Stimulated activated naive CD8-positive, alpha-beta T cell treated with anti-CD3 and anti-CD28 coated beads, Interleukin-15, Interleukin-2, amounts not matched to agents 100 ng/mL and 50 ng/mL, for 24 hours (primary cell): ENCODE results near the gene GDAP1L1.
"Not testable (repeated sequence)": the region's sequence is repeated elsewhere in the genome, so short reads cannot be mapped to it uniquely, and the experiment has no call there.

Experiments used
- H3K27ac Mint-ChIP-seq: one replicate; pipeline ENCODE4 v1.8.0; 2021; ENCODE audit warnings: mild to moderate bottlenecking, mixed read lengths
- H3K27me3 Mint-ChIP-seq: one replicate; pipeline ENCODE4 v1.8.0; 2021; ENCODE audit warnings: mixed read lengths
- H3K36me3 Mint-ChIP-seq: one replicate; pipeline ENCODE4 v1.8.0; 2021; ENCODE audit warnings: low read depth, mixed read lengths
- H3K4me1 Mint-ChIP-seq: one replicate; pipeline ENCODE4 v1.8.0; 2021; ENCODE audit warnings: low read depth, mixed read lengths
- H3K4me3 Mint-ChIP-seq: one replicate; pipeline ENCODE4 v1.8.0; 2021; ENCODE audit warnings: mild to moderate bottlenecking, mixed read lengths
- H3K9me3 Mint-ChIP-seq: one replicate; pipeline ENCODE4 v1.8.0; 2021; ENCODE audit warnings: mixed read lengths

The GDAP1L1 gene

DNA sequence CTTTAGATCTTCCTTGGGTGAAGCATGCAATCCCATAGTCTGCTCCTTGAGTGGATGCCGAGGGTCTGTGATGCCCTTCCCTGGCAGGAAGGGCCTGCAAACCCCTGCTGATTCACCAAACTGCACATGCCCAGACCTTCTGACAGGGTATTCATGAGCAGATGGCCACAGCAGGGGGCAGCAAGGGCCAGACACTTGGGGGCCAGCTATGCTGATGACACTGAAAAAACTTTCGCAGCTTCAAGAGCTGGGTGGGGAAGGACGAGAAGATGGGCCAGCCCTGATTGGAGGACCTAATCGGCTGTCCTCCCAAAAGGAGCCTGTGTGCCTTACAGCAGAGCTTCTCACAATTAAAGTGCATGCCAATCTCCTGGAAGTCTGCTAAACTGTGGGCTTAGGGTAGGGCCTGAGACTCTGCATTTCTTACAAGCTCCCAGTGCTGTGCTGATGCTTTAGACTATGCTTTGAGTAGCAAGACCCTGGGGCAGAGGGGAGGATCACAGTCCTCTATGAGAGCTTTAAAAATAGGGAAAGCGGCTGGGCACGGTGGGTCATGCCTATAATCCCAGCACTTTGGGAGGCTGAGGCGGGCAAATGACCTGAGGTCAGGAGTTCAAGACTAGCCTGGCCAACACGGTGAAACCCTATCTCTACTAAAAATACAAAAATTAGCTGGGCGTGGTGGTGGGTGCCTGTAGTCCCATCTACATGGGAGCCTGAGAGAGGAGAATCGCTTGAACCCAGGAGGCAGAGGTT, 15.2 kb upstream of the GDAP1L1 start:
- Mint-ChIP-seq H3K27me3 (no peaks in the 10 kb centered on the region), H3K4me3 (no peak overlapping the region), H3K36me3 (no peaks in the 10 kb centered on the region), H3K4me1 (peaks cover 7% of the 10 kb centered on the region), H3K27ac (no peak overlapping the region), H3K9me3 (no peaks in the 10 kb centered on the region)

- H3K36me3 Mint-ChIP-seq, H3K9me3 Mint-ChIP-seq, H3K27ac Mint-ChIP-seq, H3K27me3 Mint-ChIP-seq, H3K4me3 Mint-ChIP-seq, H3K4me1 Mint-ChIP-seq: not testable (repeated sequence)
Observed at GRCh38 chr20:44232469-44232856, 14.6 kb upstream of the GDAP1L1 start.

GRCh38 chr20:44233436-44234016, 13.6 kb upstream of the GDAP1L1 start:
- H3K9me3 Mint-ChIP-seq = no peaks in the 10 kb centered on the region
- H3K27ac Mint-ChIP-seq = no peak overlapping the region

DNA sequence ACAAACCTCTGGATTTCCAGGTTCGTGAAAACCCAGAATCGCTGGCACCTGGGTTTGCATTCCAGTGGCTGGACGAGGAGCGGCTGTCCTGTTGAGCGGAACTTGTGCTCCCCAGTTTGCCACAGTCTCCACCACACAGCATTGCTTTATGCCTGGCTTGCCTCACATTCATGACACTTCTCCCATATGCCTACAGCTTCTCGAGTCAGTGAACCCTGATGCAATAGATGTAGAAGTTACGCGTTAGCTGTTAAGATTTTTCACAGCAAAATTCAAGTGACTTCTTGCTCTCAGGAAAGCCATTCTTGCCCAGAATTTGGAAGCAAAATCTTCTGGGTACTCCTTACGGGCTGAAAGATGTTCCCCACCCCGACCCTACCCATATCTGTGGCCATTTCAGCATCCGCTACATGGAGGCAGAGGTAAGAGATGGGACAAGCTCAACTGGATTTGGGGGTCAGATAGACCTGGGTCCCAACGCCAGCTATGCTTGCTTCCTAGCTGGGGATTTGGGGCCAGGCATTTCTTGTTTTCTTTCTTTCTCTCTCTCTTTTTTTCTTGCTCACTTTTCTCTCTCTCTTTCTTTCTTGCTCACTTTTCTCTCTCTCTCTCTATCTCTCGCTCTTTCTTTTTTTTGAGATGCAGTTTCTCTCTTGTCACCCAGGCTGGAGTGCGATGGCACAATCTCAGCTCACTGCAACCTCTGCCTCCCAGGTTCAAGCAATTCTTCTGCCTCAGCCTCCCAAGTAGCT, 12.4 kb upstream of the GDAP1L1 start:
- Mint-ChIP-seq H3K4me1 (peaks cover 7% of the 10 kb centered on the region), H3K36me3 (no peaks in the 10 kb centered on the region), H3K9me3 (no peaks in the 10 kb centered on the region), H3K27ac (no peak overlapping the region), H3K27me3 (no peaks in the 10 kb centered on the region), H3K4me3 (no peak overlapping the region)

More at GRCh38 chr20:44233436-44234016, 13.6 kb upstream of the GDAP1L1 start:
- Mint-ChIP-seq H3K36me3 (no peaks in the 10 kb centered on the region), H3K4me3 (no peak overlapping the region), H3K4me1 (peaks cover 7% of the 10 kb centered on the region), H3K27me3 (no peaks in the 10 kb centered on the region)

GRCh38 chr20:44235702-44236101, 11.4 kb upstream of the GDAP1L1 start:
- no peak overlapping the region for H3K4me3 Mint-ChIP-seq
- no peak overlapping the region for H3K27ac Mint-ChIP-seq
- H3K27me3 Mint-ChIP-seq = no peaks in the 10 kb centered on the region
- peaks cover 7% of the 10 kb centered on the region for H3K4me1 Mint-ChIP-seq
- no peaks in the 10 kb centered on the region for H3K36me3 Mint-ChIP-seq
- H3K9me3 Mint-ChIP-seq = no peaks in the 10 kb centered on the region

DNA sequence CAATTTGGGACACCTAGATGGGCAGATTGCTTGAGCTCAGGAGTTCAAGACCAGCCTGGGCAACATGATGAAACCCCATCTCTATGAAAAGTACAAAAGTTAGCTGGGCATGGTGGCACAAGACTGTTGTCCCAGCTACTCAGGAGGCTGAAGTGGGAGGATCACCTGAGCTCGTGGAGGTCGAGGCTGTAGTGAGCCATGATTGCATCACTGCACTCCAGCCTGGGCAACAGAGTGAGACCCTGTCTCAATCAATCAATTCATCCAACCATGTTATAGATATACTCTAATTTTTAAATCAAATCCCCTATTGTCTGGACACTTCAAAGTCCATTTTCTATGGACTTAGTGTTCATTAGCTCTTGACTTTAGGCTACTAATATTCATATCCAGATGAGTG, 10.3 kb upstream of the GDAP1L1 start:
- not testable (repeated sequence) for H3K27ac Mint-ChIP-seq, H3K4me3 Mint-ChIP-seq, H3K36me3 Mint-ChIP-seq, H3K27me3 Mint-ChIP-seq, H3K4me1 Mint-ChIP-seq, H3K9me3 Mint-ChIP-seq

DNA sequence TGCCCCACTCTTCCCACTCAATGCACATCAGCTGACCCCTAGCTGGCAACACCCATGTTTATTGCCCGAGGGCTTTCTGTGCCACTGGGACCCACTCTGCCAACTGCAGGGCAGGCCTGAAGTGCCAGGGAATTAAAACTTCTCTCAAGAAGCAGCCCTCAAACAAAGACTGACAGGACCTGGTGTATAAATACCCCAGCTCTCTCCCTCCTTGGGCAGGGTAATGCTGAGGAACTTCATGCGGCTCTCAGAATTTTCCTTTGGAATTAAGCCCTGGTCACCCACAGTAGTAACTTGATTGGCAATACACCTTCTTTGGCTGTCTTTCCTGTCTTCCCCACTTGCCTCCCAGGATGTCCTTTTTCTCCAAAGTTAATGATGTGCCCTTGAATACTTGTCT, 5.3 kb upstream of the GDAP1L1 start:
- Mint-ChIP-seq H3K27ac (no peak overlapping the region), H3K4me3 (no peak overlapping the region), H3K27me3 (peaks cover 3% of the 10 kb centered on the region), H3K9me3 (no peaks in the 10 kb centered on the region), H3K36me3 (no peaks in the 10 kb centered on the region), H3K4me1 (peaks cover 2% of the 10 kb centered on the region)

- H3K27me3 Mint-ChIP-seq = peaks cover 18% of the 10 kb centered on the region
- H3K9me3 Mint-ChIP-seq = no peaks in the 10 kb centered on the region
- H3K27ac Mint-ChIP-seq = no peak overlapping the region
- H3K36me3 Mint-ChIP-seq = no peaks in the 10 kb centered on the region
- H3K4me1 Mint-ChIP-seq = peaks cover 7% of the 10 kb centered on the region
- no peak overlapping the region for H3K4me3 Mint-ChIP-seq
Observed at GRCh38 chr20:44245977-44246376, 1.1 kb upstream of the GDAP1L1 start.

- Mint-ChIP-seq H3K4me1 (peaks cover 7% of the 10 kb centered on the region), H3K36me3 (no peaks in the 10 kb centered on the region), H3K27me3 (peaks cover 18% of the 10 kb centered on the region), H3K27ac (no peak overlapping the region), H3K4me3 (no peak overlapping the region), H3K9me3 (no peaks in the 10 kb centered on the region)
Observed at GRCh38 chr20:44247586-44248409, 690 bp downstream of the GDAP1L1 start.

DNA sequence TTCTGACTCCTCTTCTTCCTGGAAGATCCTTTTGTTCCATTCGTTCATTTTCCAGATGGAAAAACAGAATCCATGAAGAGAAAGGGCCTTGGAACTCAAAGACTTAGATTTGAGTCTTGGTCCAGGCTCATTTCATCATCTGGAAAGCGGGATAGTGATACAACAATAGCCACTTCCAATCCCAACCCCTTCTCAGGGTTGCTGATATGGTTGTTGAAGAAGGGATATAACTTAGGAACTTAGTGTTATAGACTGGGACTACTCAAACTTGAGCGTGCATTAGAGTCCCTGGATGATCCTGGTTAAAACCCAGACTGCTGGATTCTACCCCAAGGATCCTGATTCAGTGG, 1.3 kb downstream of the GDAP1L1 start:
- H3K36me3 Mint-ChIP-seq = no peaks in the 10 kb centered on the region
- H3K27me3 Mint-ChIP-seq = peaks cover 18% of the 10 kb centered on the region
- no peaks in the 10 kb centered on the region for H3K9me3 Mint-ChIP-seq
- H3K4me1 Mint-ChIP-seq = peaks cover 7% of the 10 kb centered on the region
- no peak overlapping the region for H3K27ac Mint-ChIP-seq
- H3K4me3 Mint-ChIP-seq = no peak overlapping the region

GRCh38 chr20:44251284-44251683, 4.2 kb downstream of the GDAP1L1 start:
- no peaks in the 10 kb centered on the region for H3K9me3 Mint-ChIP-seq
- H3K4me3 Mint-ChIP-seq = no peak overlapping the region
- no peaks in the 10 kb centered on the region for H3K36me3 Mint-ChIP-seq
- H3K27ac Mint-ChIP-seq = no peak overlapping the region
- peaks cover 7% of the 10 kb centered on the region for H3K4me1 Mint-ChIP-seq
- H3K27me3 Mint-ChIP-seq = peaks cover 18% of the 10 kb centered on the region

GRCh38 chr20:44253528-44253927, 6.4 kb downstream of the GDAP1L1 start:
- H3K4me1 Mint-ChIP-seq = no peaks in the 10 kb centered on the region
- H3K4me3 Mint-ChIP-seq = no peak overlapping the region
- H3K27me3 Mint-ChIP-seq = peaks cover 6% of the 10 kb centered on the region
- H3K27ac Mint-ChIP-seq = no peak overlapping the region
- no peaks in the 10 kb centered on the region for H3K9me3 Mint-ChIP-seq
- H3K36me3 Mint-ChIP-seq = no peaks in the 10 kb centered on the region

GRCh38 chr20:44254073-44254472, 7.0 kb downstream of the GDAP1L1 start:
- Mint-ChIP-seq H3K27ac (no peak overlapping the region), H3K27me3 (peaks cover under 1% of the 10 kb centered on the region), H3K9me3 (no peaks in the 10 kb centered on the region), H3K4me1 (no peaks in the 10 kb centered on the region), H3K36me3 (no peaks in the 10 kb centered on the region), H3K4me3 (no peak overlapping the region)

DNA sequence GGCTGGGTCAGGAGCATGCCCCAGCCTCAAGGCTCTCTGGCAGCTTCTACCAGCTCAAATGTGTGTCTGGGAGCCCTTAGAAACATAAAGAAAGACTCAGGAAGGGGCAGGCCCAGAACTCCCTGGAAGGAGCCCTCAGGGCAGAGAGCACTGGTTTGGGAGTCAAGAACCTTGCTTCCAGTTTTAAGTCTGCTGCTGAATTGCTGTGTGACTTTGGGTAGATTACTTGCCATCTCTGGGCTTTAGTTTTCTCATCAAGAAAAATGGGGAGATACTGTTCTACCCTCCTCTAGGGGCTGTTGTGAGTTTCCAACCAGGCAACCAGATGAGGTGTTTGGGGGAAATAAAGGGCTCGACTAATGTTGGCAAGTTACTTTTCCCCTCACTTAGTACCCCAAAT, 8.8 kb downstream of the GDAP1L1 start:
- H3K27me3 Mint-ChIP-seq = no peaks in the 10 kb centered on the region
- H3K9me3 Mint-ChIP-seq = no peaks in the 10 kb centered on the region
- H3K4me3 Mint-ChIP-seq = no peak overlapping the region
- no peaks in the 10 kb centered on the region for H3K36me3 Mint-ChIP-seq
- no peaks in the 10 kb centered on the region for H3K4me1 Mint-ChIP-seq
- H3K27ac Mint-ChIP-seq = no peak overlapping the region

DNA sequence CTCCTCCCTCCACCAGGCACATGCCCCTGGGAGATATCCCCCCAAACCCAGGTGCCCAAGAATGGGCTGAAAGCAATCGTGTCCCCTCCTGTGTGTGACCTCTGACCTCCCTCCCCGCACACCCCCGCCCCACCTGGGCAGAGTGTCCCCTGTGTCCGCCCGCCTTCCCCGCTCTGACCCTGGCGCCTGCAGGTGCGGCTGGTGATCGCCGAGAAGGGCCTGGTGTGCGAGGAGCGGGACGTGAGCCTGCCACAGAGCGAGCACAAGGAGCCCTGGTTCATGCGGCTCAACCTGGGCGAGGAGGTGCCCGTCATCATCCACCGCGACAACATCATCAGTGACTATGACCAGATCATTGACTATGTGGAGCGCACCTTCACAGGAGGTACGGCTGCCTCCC, 9.9 kb downstream of the GDAP1L1 start:
- H3K27ac Mint-ChIP-seq = no peak overlapping the region
- H3K4me3 Mint-ChIP-seq = no peak overlapping the region
- H3K36me3 Mint-ChIP-seq = no peaks in the 10 kb centered on the region
- no peaks in the 10 kb centered on the region for H3K4me1 Mint-ChIP-seq
- H3K27me3 Mint-ChIP-seq = no peaks in the 10 kb centered on the region
- H3K9me3 Mint-ChIP-seq = no peaks in the 10 kb centered on the region
